OCI-LY1 (cell line): Measurements from ENCODE around the gene GJC1.

Experiments used
- CTCF ChIP-seq: fragments of 200-600 bp; sonication (generic), shearing (Covaris generic); IDR thresholded peaks from 2 replicates; pipeline ENCODE4 v1.5.1; 2017; ENCODE audit warnings: mild to moderate bottlenecking, antibody characterized with exemption, low read length, moderate library complexity, mixed read lengths
- EZH2 ChIP-seq: fragments of 200-600 bp; sonication (generic), shearing (Covaris generic); IDR thresholded peaks from 2 replicates; pipeline ENCODE4 v1.8.0; 2017; ENCODE audit warnings: borderline replicate concordance, mixed run types, mild to moderate bottlenecking, antibody characterized with exemption, low read length, moderate library complexity, mixed read lengths

- TF ChIP-seq CTCF, result no peak
- no peak for TF ChIP-seq EZH2
These were observed 53.3 kb downstream of the GJC1 start for GRCh38 chr17:44776628-44777393.
